K562 (cell line): ENCODE results near the gene RGS19.

Experiments used
- RB1 ChIP-seq: fragments of 450-650 bp; IDR thresholded peaks from 2 replicates; pipeline ENCODE4 v1.6.1; 2017; ENCODE audit warnings: low read depth, mild to moderate bottlenecking
- STAT5B ChIP-seq: fragments of 250-450 bp; sonication (Bioruptor Pico); IDR thresholded peaks from 2 replicates; pipeline ENCODE4 v1.8.0; 2021; ENCODE audit warnings: mild to moderate bottlenecking, inconsistent platforms
- TEAD4 ChIP-seq, 2 experiments: sonication (generic) in 1 of 2; formaldehyde crosslinking in 1 of 2; IDR thresholded peaks; 2 replicates each; pipeline versions ENCODE4 v1.6.1 to v1.8.0; 2012 to 2022; ENCODE audit warnings: borderline replicate concordance in 1 of 2, inconsistent platforms in 1 of 2, low read length in 1 of 2, mild to moderate bottlenecking in 1 of 2, missing genetic modification reagents in 1 of 2
- YY1 ChIP-seq, 3 experiments: IDR thresholded peaks; 2 replicates each; pipeline ENCODE4 v1.6.1; 2011; ENCODE audit warnings: low read length in 2 of 3, mild to moderate bottlenecking in 2 of 3, moderate library complexity in 2 of 3, borderline replicate concordance in 1 of 3, control low read depth in 1 of 3, low read depth in 1 of 3; ENCODE audit not compliant: insufficient read depth in 3 of 3, insufficient replicate concordance in 2 of 3, control insufficient read depth in 1 of 3, insufficient read length in 1 of 3; ENCODE audit errors: extremely low read depth in 1 of 3
- TF ChIP-seq, protein P1 (sequence below): fragments of 450-650 bp; formaldehyde crosslinking; IDR thresholded peaks from 2 replicates; pipeline ENCODE4 v1.4.0; 2020; ENCODE audit warnings: mild to moderate bottlenecking, mixed read lengths
- TF ChIP-seq, protein P2 (sequence below): sonication (generic); formaldehyde crosslinking; IDR thresholded peaks from 2 replicates; pipeline ENCODE4 v1.8.1; 2023; ENCODE audit warnings: mild to moderate bottlenecking, missing genetic modification reagents

DNA sequence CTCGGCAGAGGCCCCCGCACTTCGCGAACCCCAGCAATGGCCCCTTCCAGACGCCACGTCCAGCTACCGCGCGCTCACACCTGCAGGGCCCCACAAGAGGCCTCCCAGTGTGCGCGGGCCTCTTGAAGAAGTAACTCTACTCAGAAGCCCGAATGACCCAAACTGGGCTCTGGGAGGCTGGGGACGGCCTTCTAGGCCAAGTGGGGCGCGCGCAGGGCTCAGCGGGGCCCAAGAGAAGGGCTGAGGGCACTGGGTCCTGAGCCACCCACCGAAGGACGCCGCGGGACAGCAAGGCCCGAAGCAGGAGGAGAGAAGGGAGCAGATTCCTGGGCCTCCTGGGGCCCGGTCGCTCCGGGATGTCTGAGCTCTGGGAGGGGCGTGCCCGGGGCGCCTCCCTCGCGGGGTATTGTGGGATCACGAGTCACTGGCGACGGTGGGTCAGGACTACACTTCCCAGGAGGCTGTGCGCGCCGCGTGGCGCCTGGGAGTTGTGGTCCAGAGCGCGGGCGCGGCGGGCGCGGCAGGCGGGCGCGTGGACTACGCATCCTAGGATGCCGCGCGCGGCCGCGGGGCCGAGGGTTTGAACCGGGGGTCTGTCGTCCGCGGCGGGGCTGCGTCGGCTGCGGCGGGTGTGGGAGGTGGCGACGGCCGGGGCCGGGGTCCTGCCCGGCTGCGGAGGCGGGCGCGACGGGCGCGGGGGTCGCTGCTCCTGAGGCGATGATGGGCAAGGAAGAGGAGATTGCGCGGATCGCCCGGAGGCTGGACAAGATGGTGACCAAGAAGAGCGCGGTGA is 16.5 kb downstream of the RGS19 start, which contains the start of gene TCEA2:
- TF ChIP-seq STAT5B (CRISPR knock-in tag) (no peak), RB1 (peak; percentile 87), TEAD4 (IDR thresholded peaks at IDR 0.05; ENCODE audit: low read length) (no peak), TEAD4 (CRISPR knock-in tag; IDR thresholded peaks at IDR 0.05; ENCODE audit: borderline replicate concordance) (no peak), YY1 (IDR thresholded peaks at IDR 0.05; ENCODE audit: borderline replicate concordance in 1 of 3, control insufficient read depth in 1 of 3, extremely low read depth in 1 of 3, insufficient read depth in 3 of 3, insufficient read length in 1 of 3, insufficient replicate concordance in 2 of 3, low read depth in 1 of 3, low read length in 2 of 3) (peak in 2 of 3 experiments; percentile 24 to 68)
- TF ChIP-seq, protein P1, sequence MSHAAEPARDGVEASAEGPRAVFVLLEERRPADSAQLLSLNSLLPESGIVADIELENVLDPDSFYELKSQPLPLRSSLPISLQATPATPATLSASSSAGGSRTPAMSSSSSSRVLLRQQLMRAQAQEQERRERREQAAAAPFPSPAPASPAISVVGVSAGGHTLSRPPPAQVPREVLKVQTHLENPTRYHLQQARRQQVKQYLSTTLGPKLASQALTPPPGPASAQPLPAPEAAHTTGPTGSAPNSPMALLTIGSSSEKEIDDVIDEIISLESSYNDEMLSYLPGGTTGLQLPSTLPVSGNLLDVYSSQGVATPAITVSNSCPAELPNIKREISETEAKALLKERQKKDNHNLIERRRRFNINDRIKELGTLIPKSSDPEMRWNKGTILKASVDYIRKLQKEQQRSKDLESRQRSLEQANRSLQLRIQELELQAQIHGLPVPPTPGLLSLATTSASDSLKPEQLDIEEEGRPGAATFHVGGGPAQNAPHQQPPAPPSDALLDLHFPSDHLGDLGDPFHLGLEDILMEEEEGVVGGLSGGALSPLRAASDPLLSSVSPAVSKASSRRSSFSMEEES (CRISPR knock-in tag): peak; percentile 80
- TF ChIP-seq, protein P2, sequence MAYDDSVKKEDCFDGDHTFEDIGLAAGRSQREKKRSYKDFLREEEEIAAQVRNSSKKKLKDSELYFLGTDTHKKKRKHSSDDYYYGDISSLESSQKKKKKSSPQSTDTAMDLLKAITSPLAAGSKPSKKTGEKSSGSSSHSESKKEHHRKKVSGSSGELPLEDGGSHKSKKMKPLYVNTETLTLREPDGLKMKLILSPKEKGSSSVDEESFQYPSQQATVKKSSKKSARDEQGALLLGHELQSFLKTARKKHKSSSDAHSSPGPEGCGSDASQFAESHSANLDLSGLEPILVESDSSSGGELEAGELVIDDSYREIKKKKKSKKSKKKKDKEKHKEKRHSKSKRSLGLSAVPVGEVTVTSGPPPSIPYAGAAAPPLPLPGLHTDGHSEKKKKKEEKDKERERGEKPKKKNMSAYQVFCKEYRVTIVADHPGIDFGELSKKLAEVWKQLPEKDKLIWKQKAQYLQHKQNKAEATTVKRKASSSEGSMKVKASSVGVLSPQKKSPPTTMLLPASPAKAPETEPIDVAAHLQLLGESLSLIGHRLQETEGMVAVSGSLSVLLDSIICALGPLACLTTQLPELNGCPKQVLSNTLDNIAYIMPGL (CRISPR knock-in tag): no peak
